Lower leg skin (tissue), 3 donors: ENCODE results near the gene SLC7A9.

Experiments used
- POLR2A ChIP-seq, 2 donors: fragments of 450-650 bp; IDR thresholded peaks; one replicate each; pipeline ENCODE4 v1.6.1; 2016 to 2017; ENCODE audit warnings: antibody characterized with exemption in 2 of 2, mild to moderate bottlenecking in 1 of 2, moderate library complexity in 1 of 2
- TF ChIP-seq, protein P1 (sequence below), 3 donors: fragments of 450-650 bp; IDR thresholded peaks; one replicate each; pipeline ENCODE4 v1.5.1; 2016; ENCODE audit warnings: antibody characterized with exemption in 3 of 3, mild to moderate bottlenecking in 3 of 3, moderate library complexity in 2 of 3

- TF ChIP-seq, protein P1, sequence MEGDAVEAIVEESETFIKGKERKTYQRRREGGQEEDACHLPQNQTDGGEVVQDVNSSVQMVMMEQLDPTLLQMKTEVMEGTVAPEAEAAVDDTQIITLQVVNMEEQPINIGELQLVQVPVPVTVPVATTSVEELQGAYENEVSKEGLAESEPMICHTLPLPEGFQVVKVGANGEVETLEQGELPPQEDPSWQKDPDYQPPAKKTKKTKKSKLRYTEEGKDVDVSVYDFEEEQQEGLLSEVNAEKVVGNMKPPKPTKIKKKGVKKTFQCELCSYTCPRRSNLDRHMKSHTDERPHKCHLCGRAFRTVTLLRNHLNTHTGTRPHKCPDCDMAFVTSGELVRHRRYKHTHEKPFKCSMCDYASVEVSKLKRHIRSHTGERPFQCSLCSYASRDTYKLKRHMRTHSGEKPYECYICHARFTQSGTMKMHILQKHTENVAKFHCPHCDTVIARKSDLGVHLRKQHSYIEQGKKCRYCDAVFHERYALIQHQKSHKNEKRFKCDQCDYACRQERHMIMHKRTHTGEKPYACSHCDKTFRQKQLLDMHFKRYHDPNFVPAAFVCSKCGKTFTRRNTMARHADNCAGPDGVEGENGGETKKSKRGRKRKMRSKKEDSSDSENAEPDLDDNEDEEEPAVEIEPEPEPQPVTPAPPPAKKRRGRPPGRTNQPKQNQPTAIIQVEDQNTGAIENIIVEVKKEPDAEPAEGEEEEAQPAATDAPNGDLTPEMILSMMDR (IDR thresholded peaks at IDR 0.05) = no peak
- TF ChIP-seq POLR2A (IDR thresholded peaks at IDR 0.05) = no peak
Measured at GRCh38 chr19:32822916-32823746, 46.4 kb downstream of the SLC7A9 start.
